Glutamatergic neuron (in vitro differentiated cells): ENCODE data around the gene FBLN5. TPM values are rescaled to one million over a fixed set of nuclear protein-coding genes. Genes with fewer than 3 reads are reported as not detected.

Source experiments
- DNase-seq: peaks from one replicate; pipeline ENCODE4 v3.0.0; 2022
- H3K27ac Mint-ChIP-seq: one replicate; pipeline ENCODE4 v1.8.0; 2020; ENCODE audit warnings: mild to moderate bottlenecking, mixed read lengths, inconsistent platforms; ENCODE audit not compliant: unreplicated experiment
- H3K27me3 Mint-ChIP-seq: one replicate; pipeline ENCODE4 v1.8.0; 2020; ENCODE audit warnings: mild to moderate bottlenecking, moderate library complexity, mixed read lengths, inconsistent platforms; ENCODE audit not compliant: unreplicated experiment
- H3K36me3 Mint-ChIP-seq: one replicate; pipeline ENCODE4 v1.8.0; 2020; ENCODE audit warnings: mild to moderate bottlenecking, mixed read lengths, inconsistent platforms; ENCODE audit not compliant: unreplicated experiment
- H3K4me1 Mint-ChIP-seq: one replicate; pipeline ENCODE4 v1.8.0; 2020; ENCODE audit warnings: mild to moderate bottlenecking, low read depth, mixed read lengths, inconsistent platforms; ENCODE audit not compliant: unreplicated experiment
- H3K4me3 Mint-ChIP-seq: one replicate; pipeline ENCODE4 v1.8.0; 2020; ENCODE audit warnings: mild to moderate bottlenecking, mixed read lengths, inconsistent platforms; ENCODE audit not compliant: unreplicated experiment
- H3K9me3 Mint-ChIP-seq: one replicate; pipeline ENCODE4 v1.8.0; 2020; ENCODE audit warnings: mild to moderate bottlenecking, moderate library complexity, mixed read lengths, inconsistent platforms; ENCODE audit not compliant: unreplicated experiment
- total RNA-seq: library from RNA; stranded (reverse); fragmentation: NEBNext Ultra II Directional; extraction: Animal tissue kit (Norgen Biotek cat#: 25700); gene quantifications from one replicate; pipeline ENCODE4 v1.2.1, GENCODE V29; 2021; ENCODE audit not compliant: unreplicated experiment
- TF ChIP-seq, protein P1 (sequence below): fragments of 200-600 bp; sonication (generic); IDR thresholded peaks from one replicate; pipeline ENCODE4 v1.5.0; 2021; ENCODE audit not compliant: partially characterized antibody, unreplicated experiment

The FBLN5 gene
- total RNA-seq, 1 donor from 2014 or later, result not detected

- TF ChIP-seq, protein P1, sequence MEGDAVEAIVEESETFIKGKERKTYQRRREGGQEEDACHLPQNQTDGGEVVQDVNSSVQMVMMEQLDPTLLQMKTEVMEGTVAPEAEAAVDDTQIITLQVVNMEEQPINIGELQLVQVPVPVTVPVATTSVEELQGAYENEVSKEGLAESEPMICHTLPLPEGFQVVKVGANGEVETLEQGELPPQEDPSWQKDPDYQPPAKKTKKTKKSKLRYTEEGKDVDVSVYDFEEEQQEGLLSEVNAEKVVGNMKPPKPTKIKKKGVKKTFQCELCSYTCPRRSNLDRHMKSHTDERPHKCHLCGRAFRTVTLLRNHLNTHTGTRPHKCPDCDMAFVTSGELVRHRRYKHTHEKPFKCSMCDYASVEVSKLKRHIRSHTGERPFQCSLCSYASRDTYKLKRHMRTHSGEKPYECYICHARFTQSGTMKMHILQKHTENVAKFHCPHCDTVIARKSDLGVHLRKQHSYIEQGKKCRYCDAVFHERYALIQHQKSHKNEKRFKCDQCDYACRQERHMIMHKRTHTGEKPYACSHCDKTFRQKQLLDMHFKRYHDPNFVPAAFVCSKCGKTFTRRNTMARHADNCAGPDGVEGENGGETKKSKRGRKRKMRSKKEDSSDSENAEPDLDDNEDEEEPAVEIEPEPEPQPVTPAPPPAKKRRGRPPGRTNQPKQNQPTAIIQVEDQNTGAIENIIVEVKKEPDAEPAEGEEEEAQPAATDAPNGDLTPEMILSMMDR, result no peak
- peaks cover 2% of the 10 kb centered on the region for H3K9me3 Mint-ChIP-seq
- H3K4me3 Mint-ChIP-seq, result no peak overlapping the region
- H3K4me1 Mint-ChIP-seq, result no peaks in the 10 kb centered on the region
- H3K27ac Mint-ChIP-seq, result no peak overlapping the region
- no peaks in the 10 kb centered on the region for H3K27me3 Mint-ChIP-seq
- no peak for DNase-seq
- no peaks in the 10 kb centered on the region for H3K36me3 Mint-ChIP-seq
These were observed 86.4 kb downstream of the FBLN5 start for GRCh38 chr14:91861091-91861490.

DNA sequence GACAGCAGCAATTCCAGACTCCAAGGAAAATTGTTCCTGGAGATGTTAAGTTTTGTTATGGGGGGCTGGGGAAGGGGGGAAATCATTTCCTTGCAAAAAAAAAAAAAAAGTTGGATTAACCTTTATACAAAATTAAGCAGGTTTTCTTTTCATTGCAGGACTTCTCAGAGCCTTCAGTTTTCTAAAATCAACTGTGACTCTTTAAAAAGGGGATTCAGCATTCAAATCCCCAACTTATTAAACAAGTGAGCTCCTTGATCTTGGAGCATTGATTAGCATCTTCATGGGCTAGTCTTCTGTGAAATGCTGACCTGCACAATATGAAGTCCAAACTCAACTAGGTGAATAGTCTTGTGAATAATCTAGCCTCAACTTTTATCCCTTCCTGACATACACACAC lies 87.3 kb downstream of the FBLN5 start:
- no peaks in the 10 kb centered on the region for H3K27me3 Mint-ChIP-seq
- H3K27ac Mint-ChIP-seq, result no peak overlapping the region
- H3K4me1 Mint-ChIP-seq, result no peaks in the 10 kb centered on the region
- H3K4me3 Mint-ChIP-seq, result no peak overlapping the region
- no peaks in the 10 kb centered on the region for H3K36me3 Mint-ChIP-seq
- TF ChIP-seq, protein P1, result no peak
- DNase-seq, result no peak
- peaks cover 2% of the 10 kb centered on the region for H3K9me3 Mint-ChIP-seq

DNA sequence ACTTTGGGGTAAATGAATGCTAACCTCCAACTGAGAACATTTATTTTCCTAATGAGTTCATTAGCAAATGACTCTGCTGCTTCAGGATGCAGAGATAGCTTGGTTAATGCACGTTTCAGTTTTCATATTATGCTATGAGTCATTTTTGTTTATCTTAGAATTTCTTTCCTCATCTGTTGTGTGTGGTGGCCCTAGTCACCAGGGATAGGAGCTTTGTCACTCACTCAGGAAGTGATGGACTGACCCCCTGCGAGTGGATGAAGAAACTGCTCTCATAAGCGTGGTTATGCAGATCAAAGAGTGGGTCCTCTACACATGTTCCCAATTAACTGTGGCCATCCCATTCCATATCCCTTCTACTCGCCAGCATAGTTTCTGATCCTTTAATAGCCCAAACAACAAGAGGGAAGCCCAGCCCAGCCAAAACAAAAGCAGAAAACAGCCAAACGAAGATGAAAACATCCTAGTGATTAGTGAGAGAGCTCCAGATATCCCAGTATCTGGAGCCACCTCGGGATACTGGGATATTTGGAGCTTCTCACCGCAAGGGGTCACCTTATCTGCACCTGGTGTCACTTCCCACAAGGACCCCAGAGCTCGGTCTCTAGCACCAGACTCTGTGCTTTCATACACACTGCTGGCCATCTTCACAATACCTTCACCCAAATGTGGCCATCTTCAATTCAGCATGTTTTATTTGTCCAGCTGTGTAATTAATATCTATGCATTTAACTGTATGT lies 88.8 kb downstream of the FBLN5 start:
- no peak for DNase-seq
- no peaks in the 10 kb centered on the region for H3K27me3 Mint-ChIP-seq
- H3K4me1 Mint-ChIP-seq, result no peaks in the 10 kb centered on the region
- TF ChIP-seq, protein P1, result no peak
- H3K36me3 Mint-ChIP-seq, result no peaks in the 10 kb centered on the region
- no peak overlapping the region for H3K27ac Mint-ChIP-seq
- peaks cover 2% of the 10 kb centered on the region for H3K9me3 Mint-ChIP-seq
- H3K4me3 Mint-ChIP-seq, result no peak overlapping the region

DNA sequence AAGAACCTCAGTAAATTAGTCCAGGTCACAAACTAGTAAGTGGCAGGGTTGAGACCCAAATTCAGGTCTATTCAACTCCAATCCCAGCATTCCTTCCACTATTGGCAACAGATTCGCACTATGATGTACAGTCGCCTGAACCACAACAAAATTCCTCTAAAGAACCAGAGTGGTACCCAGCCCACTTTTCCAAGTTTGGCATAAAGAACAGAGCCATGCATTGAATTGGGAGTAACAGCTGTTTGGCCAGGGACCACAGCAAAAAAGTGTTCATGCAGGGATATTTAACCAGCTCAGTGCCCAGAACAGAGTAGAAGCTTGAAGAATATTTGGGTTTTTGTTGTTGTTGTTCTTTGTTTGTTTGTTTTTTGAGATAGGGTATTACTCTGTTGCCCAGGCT lies 89.9 kb downstream of the FBLN5 start:
- H3K27me3 Mint-ChIP-seq, result no peaks in the 10 kb centered on the region
- peaks cover 2% of the 10 kb centered on the region for H3K9me3 Mint-ChIP-seq
- H3K27ac Mint-ChIP-seq, result no peak overlapping the region
- TF ChIP-seq, protein P1, result no peak
- no peak overlapping the region for H3K4me3 Mint-ChIP-seq
- no peak for DNase-seq
- H3K4me1 Mint-ChIP-seq, result no peaks in the 10 kb centered on the region
- no peaks in the 10 kb centered on the region for H3K36me3 Mint-ChIP-seq

- H3K4me1 Mint-ChIP-seq, result no peaks in the 10 kb centered on the region
- TF ChIP-seq, protein P1, result no peak
- peaks cover 2% of the 10 kb centered on the region for H3K9me3 Mint-ChIP-seq
- H3K4me3 Mint-ChIP-seq, result no peak overlapping the region
- DNase-seq, result no peak
- no peak overlapping the region for H3K27ac Mint-ChIP-seq
- no peaks in the 10 kb centered on the region for H3K27me3 Mint-ChIP-seq
- no peaks in the 10 kb centered on the region for H3K36me3 Mint-ChIP-seq
These were observed 93.1 kb downstream of the FBLN5 start for GRCh38 chr14:91854327-91854934.
